ENCODE data around the gene NR2F2. TPM values are rescaled to one million over a fixed set of nuclear protein-coding genes. Genes with fewer than 3 reads are reported as not detected.

The NR2F2 gene
- total RNA-seq, 1 donor from 2014 or later = 13.6 TPM

DNA sequence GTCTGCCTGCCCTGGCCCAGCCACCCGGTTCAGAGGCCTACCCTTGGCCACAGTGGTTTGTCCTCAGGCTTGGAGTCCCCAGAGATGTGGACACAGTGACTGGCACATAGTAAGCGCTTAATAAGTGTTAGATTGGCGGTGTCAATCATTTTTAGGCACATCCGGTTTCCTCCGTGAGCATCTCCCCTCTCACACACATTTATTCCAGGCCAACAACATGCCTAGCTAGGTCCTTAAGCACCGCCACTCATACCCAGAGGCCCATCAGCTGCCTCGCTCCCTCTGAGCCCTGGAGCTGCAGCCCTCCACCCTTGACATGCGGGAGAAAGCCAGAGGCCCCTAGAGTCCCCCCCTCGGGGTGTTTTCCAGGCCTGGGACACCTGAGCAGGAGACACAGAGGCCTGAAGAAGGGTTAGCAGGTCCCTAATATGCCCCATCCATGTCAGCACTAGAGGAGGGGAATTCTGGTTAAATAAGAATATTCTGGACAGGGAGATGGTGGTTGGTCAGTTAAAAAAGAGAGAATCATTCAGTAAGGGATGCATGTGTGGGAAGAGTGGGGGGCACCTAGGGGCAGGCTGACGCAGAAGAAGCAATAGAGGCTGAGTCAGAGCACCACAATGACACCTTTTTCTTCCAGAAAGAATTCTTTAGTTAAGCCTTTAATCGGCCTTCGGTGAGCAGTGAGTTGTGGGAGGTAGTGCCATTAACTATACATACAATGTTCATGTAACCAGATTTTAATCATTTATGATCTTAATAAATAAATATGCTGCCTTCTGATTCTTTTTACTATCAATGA is 22.3 kb downstream of the NR2F2 start:
- DNase-seq (ENCODE audit: low read depth in 2 of 2) = peak in 1 of 2 donors; percentile 71

DNA sequence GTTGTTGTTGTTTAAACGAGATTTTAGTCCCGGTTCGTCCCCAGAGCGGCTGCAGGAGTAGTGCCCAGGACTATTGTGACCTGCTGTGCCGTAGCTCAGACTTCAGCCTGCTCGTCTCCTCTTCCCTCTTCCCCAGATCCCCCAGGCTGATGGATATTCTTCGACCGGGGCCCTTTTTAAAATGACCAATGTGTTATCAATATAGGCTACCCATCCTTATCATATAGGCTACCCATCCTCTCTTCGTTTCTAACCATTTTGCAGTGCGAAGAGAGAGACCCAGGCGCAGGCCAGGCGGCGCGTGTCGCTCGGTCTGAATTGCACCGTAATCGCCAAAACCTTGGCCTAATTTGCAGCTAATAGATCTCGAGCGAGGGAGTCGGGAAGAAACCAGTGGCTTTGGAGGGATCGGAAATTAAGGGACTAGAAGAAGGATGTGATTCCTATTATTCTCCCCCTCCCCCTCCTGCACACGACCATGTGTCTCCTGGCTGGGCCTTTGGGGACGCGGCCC is 23.0 kb downstream of the NR2F2 start:
- peak in 1 of 2 donors; percentile 20 for DNase-seq (ENCODE audit: low read depth in 2 of 2)

DNA sequence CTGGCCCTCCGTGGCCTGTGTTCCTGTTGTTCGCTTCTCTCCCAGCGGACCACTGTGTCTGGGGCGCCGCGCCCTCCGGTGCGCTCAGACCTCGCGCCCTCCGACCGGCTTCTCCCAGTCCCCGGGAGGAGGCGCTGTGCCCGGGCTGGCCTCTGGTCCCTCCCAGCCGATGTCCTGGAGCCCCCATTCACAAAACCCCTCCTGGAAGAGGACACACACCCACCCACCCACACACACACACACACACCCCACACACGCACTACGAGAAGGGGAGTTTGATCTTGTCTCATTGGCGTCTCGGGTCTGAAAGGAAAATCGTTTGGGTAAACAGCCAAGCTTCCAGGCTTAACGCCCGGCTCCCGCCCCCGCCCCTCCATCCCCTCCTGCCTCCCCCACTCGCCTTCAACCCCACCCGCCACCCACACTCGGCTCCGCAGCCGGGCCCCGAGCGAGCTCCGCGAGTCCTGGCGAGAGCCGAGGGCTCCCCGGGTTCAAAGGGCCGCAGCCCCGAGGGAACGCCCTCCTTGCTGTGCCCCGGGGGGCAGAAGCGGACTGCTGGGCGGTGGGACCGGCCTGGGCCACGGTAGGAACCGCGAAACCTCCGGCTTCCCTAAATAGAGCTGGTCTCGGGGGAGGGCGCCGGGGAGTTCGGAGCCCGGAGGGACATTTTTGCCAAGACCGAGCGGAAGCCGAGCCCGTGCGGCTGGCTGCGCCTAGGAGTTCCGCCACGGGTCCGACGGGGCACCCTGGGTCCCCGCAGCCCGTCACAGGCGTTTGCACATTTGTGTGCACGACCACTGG is 23.6 kb downstream of the NR2F2 start:
- peak in 1 of 2 donors; percentile 87 for DNase-seq (ENCODE audit: low read depth in 2 of 2)

DNA sequence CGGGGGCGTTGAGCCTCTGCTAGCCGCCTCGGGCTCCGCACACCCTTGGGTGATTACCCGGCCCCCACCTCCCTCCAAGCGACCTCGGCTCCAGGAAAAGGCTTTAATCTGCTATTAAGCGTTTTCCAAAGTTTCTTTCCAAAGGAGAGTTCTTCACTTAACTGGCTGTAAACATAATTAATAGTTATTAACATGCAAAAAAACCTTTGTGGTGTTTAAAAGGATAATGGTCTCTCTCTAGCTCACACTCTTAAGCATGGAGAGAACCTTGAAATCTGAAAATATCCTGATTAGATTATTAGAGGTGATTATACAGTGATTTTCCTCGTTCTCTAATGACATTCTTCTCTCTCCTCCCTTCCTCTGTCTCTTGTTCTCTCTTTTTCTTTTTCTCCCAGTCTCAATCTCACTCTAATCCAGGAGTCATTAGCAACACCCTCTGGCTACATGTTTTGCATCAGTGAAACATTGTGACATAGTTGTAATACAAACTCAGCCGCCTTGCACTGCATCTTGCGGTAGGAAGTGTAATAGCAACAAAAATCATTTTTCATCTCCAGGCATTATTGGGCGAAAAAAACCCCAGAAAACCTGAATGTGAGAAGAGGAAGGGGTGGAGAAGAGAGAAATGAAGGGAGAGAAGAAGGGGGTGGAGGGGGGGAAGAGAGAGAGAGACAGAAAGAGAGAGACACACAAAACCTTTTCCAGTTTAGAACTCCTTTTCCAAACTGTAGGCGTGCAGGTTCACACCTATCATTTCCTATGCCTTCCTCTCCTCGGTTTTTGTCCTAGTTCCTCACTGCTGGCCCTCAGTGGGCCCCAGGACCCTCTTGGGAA is 24.4 kb downstream of the NR2F2 start:
- DNase-seq (ENCODE audit: low read depth in 2 of 2) = peak in 1 of 2 donors; percentile 84

DNA sequence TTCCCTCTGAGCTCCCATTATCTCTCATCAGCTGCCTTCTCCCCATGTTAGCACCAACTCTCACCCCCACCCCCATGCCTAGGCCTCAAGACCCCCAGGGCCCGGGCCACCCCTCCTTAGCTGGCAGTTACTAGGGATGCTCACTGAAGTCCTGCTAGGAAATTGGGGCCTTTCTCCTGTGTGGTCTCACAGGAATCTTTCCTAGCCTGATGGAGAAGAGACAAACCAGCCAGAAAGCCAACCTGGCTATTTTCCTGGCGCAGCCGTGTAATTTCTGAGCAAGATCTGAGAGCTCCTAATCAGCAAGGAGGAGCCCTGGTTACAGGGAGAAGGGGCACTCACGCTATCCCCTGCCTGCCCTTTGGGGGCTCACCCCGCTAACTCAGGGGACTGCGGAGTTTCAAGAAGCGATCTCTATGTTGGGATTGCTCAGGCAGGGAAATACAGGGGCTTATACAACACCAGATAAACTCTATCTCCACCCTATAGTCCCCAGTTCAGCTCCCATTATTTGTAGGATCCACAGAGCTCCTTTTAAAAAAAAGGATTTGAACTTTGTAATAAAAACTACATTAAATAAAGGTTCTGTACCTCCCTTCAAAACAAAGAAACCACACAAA is 25.2 kb downstream of the NR2F2 start:
- DNase-seq (ENCODE audit: low read depth in 2 of 2) = no peak

DNA sequence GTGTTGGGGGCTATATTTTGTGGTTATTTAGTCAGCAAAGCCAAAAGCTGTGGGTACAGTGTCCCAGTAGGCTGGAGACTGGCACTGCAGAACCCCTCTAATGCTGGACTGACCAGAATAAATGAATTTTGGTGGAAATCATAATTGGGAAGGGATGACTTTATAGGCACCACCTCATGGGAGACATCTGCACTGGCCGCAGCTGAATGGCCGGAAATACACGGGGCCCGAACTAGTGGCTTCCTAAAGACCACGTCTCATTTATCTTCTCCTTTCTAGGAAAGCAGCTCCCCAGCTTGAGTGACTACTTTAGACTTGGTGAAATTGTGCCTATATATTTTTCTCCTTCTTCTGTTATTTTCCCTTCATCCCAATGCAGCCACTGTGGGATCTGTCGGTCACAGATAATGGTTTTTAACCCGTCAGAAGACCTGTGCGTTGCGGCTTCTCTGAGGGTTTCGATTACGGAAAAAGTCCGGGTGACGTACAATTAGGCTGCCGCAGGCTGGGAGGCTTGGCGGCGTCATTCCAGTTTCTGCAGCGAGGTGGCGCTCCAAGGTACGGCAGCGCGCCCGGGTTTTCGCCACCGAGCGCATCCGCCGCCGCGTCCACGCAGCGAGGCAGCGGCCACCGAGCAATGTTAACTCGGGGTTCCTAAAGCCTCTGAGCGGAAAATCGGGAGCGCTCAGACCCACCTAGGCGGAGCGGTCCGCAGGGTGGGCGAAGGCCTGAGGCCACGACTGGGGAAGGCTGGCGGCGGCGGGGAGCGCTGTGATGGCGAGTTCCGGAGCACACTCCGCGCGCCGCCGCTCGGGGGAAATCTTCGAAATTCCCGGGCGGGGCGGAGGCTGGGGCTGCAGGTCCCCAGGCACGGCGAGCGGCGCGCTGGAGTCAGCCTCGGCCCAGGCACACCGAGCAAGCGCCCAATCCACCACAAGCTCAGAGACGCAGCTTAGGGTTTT is 26.3 kb downstream of the NR2F2 start:
- DNase-seq (ENCODE audit: low read depth in 2 of 2) = peak; percentile 81 to 89

DNA sequence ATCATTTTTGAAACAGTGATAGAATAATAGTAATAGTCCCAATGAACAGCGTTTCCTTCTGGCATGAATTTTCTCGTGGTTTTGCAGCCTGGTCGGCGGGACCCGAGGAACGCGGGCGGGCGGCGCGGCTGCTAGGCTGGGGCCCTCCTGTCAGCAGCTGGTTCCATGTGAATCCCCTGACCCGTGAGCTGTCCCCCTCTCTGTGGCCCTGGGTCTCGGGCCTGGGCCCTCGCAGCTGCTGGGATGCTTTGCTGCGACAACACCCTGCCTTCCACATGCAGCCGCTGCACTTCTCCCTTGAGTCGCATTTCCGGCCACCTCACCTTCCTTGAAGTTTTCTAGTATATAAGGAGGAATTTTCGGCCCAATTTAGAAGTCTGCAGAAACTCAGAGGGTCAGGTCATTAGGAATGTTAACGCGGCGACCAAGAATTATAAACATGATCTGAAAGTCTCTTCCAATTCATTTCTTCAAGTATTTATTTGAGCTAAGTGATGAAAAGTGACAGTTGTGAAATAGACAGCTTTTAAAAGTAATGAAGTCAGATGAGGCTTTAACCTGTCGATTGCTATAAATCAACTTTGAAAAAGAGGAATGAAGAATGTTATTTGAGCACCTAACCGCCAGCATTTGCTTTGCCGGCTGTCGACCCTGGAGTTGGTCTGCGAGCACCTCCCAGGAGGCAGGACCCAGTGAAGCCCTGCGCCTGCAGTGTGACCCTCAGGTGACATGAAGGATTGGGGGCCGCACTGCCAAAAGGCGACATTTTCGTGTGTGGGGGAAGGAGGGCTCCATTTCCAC is 27.7 kb downstream of the NR2F2 start:
- no peak for DNase-seq (ENCODE audit: low read depth in 2 of 2)

DNA sequence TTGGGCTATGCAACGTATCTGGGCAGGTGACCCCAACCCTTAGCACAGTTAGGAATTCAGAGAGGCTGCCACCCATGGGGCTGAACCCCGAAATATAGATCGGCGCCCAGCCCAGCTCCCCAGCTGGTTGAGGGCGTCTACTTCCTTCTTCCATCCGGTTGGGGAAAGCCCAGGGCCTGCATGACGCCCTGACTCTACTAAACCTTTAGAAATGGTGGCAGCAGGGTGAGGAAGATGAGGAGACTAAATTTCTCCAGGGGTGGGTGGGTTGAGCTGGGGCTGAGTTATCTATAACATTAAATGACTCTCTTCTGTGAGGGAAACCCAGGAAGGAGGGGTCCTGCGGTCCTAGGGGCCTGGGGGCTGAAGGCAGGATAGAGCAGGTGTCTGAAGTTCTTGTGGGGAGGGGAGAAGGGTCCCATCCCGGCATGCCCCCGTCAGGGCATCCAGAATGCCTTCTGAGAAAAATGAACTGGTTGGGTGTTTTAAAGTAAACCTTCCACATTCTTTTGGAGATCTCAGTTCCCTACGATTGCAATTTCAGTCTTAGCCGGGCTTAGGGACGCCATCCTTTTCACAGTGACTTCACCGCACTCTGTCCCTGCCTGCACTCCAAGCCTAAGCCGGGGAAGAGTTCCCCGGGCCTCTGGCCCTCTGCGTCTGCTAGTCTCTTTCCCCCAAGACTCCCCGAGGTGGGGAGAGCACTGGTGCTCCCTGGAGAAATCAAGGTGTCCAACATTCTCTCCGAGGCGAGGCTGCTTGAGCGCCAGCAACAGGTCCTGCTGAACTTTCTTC is 28.5 kb downstream of the NR2F2 start:
- no peak for DNase-seq (ENCODE audit: low read depth in 2 of 2)

DNA sequence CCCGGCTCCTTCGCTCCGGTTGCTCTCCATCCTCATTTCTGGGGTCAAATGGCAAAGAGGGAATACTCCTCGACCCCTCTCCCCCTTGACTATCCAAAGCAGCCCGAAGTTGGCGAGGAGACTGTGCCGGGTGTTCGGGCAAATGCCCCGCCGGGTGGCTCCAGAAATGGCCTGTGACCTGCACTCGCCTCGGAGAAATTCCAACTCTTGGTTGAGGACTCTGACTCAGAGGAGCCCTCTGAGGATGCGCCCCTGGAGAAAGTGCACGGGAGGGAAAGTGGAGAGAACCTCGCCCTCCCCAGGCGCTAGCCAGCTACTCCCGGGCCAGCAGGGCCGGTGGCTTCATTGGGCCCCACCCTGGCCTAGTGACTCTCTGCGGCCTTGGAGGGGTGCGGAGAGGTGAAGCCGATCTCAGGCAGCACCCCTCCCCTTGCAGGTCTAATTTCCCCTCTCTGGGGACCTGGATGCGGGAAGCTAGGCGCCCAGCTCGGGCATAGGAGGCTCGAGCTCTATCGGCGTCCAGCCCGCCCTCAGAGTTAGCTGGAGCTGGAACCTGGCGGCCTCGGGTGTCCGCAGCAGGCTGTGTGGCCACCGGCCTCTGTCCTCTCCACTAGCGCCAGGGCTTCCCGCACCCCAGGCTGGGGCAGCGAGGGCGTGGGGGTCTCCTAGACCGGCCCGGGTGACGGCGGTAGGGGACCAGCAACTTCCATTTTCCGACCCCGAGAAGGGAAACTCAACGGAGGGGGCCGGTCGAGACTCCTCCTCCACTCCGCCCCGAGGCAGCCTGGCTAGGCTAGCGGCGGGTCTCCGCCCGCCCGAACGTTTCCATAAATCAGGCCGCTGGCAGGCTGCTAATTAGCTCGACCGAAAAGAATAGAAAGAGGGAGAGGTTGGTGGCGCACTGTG is 29.4 kb downstream of the NR2F2 start:
- DNase-seq (ENCODE audit: low read depth in 2 of 2) = peak in 1 of 2 donors; percentile 46

DNA sequence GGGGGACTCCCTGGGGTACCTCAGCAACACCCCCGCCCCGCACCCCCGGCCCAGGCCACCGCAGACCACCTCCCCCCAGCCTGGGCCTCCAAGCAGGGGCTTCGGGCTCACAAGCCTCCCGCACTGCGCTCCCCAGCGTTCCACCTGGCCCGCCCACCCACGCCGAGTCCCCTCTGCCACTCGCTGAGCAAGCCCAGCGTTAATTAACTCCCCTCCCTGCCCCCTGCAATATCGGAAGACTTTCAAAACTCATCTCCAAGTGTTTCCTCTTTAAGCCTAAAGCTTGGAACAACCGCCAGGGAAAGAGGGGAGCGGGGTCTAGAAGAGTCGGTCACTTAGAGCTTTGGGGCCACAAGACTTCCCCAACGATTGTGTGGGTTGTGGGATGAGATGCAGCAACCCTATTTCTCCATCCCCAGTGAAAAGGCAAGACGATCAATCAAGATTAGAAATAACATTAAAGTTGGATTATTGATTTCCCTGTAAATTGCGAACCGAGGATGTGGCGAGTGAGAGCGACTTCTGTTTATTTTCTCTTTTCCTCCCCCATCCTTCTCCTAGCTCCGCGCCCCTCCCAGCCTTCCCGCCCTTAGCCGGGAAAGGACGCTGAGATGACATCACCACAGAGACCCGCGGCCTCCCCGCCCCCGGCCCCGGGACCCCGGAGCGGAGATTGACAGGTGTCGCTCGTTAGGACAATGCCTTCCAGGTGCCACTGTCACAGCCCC is 30.2 kb downstream of the NR2F2 start:
- no peak for DNase-seq (ENCODE audit: low read depth in 2 of 2)

DNA sequence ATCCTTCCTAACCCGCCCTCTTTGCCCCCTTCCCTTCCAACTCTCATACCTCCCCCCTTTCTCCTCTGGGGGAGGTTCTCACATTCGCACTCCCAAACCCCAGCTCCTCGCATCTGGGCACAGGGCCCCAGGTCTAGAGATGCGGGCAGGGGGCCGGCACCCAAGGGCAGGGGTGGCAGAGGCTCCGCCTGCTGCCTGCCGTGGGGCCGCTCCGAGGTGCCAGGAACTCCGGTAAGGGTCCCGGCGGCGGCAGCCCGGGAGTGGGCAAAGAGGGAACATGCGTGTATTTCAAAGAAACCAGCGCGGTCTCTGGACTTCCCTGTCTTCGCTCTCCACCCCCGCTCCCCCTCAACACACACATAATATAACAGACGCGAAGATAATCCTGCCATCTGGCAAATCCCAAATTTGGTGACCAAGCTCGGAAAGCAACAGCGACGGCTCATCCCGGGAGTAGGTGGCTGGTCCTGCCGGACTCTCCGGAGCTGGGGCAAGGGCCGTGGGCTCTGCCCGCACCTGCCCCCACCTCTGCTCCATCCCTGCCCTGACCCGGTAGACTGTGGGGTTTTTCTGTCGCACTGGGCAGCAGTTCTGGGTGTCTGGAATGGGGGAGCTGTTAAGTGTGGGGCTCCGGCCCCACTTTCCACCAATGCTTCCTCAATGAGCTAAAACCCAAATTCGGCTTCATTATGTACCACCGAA is 31.0 kb downstream of the NR2F2 start:
- DNase-seq (ENCODE audit: low read depth in 2 of 2) = no peak

DNA sequence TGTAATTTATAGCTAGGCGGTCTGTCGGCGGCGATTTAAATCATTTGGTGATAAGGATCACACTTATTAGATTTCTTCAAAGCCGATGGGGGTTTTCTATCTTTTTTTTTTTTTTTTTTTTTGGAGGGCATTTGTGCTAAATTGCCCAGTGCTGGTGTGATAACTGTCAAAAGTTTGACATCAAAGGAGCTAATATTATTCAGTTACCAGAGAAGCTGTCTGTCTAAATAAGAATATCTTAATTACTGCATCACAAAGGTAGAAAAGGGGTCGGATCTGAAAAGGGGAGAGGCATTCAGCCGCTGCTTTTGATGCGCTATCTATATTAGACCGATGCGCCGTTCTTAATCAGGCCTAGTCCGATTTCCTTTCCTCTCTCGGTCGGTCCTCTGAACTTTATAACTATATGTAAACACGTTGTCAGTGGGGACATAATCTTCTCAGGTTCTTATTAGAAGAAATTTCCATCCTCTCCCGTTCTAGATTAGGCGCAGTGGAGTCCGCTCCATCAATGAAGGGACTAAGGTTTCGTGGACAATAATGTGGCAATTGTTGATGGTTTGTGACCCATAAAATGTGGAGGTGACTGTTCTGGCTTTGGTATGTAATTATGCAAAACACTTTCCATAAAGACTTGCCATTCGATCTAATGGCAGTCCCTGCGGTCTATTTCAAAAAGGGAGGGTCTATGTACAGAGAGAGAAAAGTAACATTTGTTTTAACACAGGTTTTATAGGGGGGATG is 31.7 kb downstream of the NR2F2 start:
- DNase-seq (ENCODE audit: low read depth in 2 of 2) = no peak

DNA sequence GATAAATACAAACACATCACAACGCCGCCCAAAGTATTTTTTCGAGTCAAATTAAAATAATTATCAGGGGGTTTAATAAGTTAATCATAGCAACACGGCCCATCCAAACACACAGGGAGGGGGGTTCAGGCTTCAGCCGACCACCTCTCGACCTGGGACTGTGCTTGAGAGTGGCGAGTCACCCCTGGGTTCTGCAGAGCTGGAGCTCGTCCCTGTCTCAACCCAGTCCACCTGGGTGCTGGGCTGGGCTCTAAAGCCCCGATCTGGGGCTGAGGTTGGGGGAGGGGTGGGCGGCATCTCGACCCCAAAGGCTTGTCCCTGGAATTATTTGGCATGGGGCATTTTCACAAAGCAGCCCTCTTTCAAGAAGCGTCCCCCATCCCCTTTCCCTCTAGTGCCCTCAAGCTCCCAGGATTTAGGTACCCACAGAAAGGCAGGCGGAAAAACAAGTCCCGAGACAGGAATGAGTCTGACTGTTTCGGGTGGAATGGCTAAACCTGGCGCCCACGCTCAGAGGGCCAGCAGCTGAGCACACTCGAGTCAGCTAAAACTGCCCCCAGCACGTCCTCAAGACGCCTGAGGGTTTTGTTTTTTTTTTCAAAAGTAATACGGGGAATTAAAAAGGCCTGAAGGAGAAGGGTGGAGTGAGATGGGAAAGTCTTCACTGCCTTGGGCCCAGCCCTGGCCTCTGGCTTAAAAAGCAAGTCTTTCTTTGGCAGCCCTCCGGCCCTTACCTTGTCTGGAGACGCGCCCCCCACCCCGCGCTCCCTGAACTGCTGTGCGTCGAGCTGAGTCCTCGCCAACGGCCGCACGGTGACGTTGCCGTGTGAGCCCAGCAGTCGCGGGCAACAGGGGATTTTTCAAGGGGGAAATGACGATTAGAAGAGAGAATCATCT is 32.5 kb downstream of the NR2F2 start:
- DNase-seq (ENCODE audit: low read depth in 2 of 2) = no peak

DNA sequence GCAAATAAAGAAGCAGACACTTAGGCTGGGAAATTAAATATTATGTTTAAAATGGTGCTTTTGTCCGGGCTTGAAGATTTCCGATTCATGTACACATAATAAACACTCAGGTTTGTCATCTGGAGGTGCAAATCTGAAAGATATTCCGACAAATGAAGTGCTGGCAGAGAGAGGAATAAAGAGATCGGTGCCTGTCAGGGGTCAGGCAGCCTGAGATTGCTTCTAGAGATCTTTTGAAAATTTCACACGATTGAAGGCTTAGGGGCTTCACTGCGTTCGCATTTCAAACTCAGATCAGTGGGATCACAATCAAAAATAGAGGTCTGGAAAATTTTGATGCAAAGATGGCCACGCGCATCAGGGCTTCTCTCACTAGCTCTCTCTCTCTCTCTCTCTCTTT is 33.2 kb downstream of the NR2F2 start:
- DNase-seq (ENCODE audit: low read depth in 2 of 2) = no peak
